IMR-90 (cell line): ENCODE data around the gene PLEKHA4.

Experiments used
- FOS ChIP-seq: fragments of 150-350 bp; IDR thresholded peaks from 2 replicates; pipeline ENCODE4 v1.6.1; 2016; ENCODE audit warnings: low read depth, low read length
- MXI1 ChIP-seq: IDR thresholded peaks from 2 replicates; pipeline ENCODE4 v1.6.1; 2012; ENCODE audit warnings: low read depth, mild to moderate bottlenecking, low read length, moderate library complexity, borderline replicate concordance
- POLR2A ChIP-seq: IDR thresholded peaks from 2 replicates; pipeline ENCODE4 v1.6.1; 2012; ENCODE audit warnings: mild to moderate bottlenecking, low read depth, low read length
- RFX5 ChIP-seq: IDR thresholded peaks from 2 replicates; pipeline ENCODE4 v1.8.0; 2012; ENCODE audit warnings: low read depth, mild to moderate bottlenecking, low read length, moderate library complexity
- TF ChIP-seq, protein P1 (sequence below): conservative IDR thresholded peaks from 2 replicates; pipeline ENCODE4 v1.5.1; 2012; ENCODE audit warnings: mild to moderate bottlenecking, low read depth, low read length, improper control_type of control experiment

DNA sequence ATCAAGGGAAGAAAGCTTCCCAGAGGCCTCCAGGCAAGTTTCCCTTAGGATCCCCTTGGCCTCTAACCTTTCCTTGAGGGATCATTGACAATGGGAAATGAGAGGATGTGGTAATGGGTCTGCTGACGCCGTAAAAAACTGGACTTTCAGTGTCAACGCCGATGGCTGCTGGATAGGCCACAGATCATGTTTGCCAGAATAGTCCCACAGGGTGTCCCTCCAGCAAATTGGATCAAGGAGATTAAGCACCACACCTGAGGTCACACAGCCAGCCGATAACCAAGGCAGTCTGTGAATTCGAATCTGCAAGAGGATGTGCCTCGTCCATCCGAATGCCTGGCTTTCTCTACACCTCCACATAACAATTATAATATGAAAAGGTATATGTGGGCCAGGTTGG is 75.1 kb downstream of the PLEKHA4 start:
- TF ChIP-seq, protein P1, sequence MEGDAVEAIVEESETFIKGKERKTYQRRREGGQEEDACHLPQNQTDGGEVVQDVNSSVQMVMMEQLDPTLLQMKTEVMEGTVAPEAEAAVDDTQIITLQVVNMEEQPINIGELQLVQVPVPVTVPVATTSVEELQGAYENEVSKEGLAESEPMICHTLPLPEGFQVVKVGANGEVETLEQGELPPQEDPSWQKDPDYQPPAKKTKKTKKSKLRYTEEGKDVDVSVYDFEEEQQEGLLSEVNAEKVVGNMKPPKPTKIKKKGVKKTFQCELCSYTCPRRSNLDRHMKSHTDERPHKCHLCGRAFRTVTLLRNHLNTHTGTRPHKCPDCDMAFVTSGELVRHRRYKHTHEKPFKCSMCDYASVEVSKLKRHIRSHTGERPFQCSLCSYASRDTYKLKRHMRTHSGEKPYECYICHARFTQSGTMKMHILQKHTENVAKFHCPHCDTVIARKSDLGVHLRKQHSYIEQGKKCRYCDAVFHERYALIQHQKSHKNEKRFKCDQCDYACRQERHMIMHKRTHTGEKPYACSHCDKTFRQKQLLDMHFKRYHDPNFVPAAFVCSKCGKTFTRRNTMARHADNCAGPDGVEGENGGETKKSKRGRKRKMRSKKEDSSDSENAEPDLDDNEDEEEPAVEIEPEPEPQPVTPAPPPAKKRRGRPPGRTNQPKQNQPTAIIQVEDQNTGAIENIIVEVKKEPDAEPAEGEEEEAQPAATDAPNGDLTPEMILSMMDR: no peak
- no peak for TF ChIP-seq MXI1
- no peak for TF ChIP-seq RFX5
- TF ChIP-seq POLR2A: no peak
- no peak for TF ChIP-seq FOS
